C4-2B (cell line): ENCODE results near the gene ACOXL.

ENCODE experiments used
- H3K27ac ChIP-seq: fragments of 450-650 bp; 2 replicates; pipeline ENCODE4 v1.5.1; 2017
- CTCF ChIP-seq: fragments of 450-650 bp; conservative IDR thresholded peaks from 2 replicates; pipeline ENCODE4 v1.5.1; 2017; ENCODE audit warnings: mild to moderate bottlenecking
- ZFX ChIP-seq: fragments of 450-650 bp; IDR thresholded peaks from 2 replicates; pipeline ENCODE4 v1.6.1; 2017

ACOXL gene

GRCh38 chr2:110819711-110820110, 87.3 kb downstream of the ACOXL start:
- TF ChIP-seq CTCF (no peak), ZFX (no peak)
- no peak overlapping the region for H3K27ac ChIP-seq

GRCh38 chr2:110820128-110820527, 87.8 kb downstream of the ACOXL start:
- TF ChIP-seq CTCF (no peak), ZFX (no peak)
- no peak overlapping the region for H3K27ac ChIP-seq

GRCh38 chr2:110823165-110823564, 90.8 kb downstream of the ACOXL start:
- TF ChIP-seq ZFX: no peak
- no peak for TF ChIP-seq CTCF

GRCh38 chr2:110827511-110827910, 95.1 kb downstream of the ACOXL start:
- TF ChIP-seq ZFX: no peak
- no peak for TF ChIP-seq CTCF
- H3K27ac ChIP-seq: no peak overlapping the region

More at GRCh38 chr2:110823165-110823564, 90.8 kb downstream of the ACOXL start:
- no peak overlapping the region for H3K27ac ChIP-seq

GRCh38 chr2:110828330-110828729, 96.0 kb downstream of the ACOXL start:
- no peak for TF ChIP-seq CTCF
- no peak for TF ChIP-seq ZFX
- H3K27ac ChIP-seq: no peak overlapping the region

- no peak overlapping the region for H3K27ac ChIP-seq
- TF ChIP-seq ZFX: no peak
- no peak for TF ChIP-seq CTCF
These were observed 97.2 kb downstream of the ACOXL start for GRCh38 chr2:110829413-110830146.

GRCh38 chr2:110832740-110833139, 100.4 kb downstream of the ACOXL start:
- no peak overlapping the region for H3K27ac ChIP-seq
- TF ChIP-seq CTCF (peak; percentile 40), ZFX (no peak)
